Testis (tissue), 3 donors: ENCODE data around the gene MATK. TPM values are rescaled to one million over a fixed set of nuclear protein-coding genes. Genes with fewer than 3 reads are reported as not detected.

Source experiments
- DNase-seq: peaks from one replicate; pipeline ENCODE4 v3.0.0-alpha.2; 2019
- H3K27ac ChIP-seq, 2 donors: fragments of 200-600 bp; sonication (generic); one replicate each; pipeline ENCODE4 v1.5.1; 2019
- H3K27me3 ChIP-seq: fragments of 200-600 bp; sonication (generic); one replicate; pipeline ENCODE4 v1.5.1; 2019
- H3K36me3 ChIP-seq: fragments of 200-600 bp; sonication (generic); one replicate; pipeline ENCODE4 v1.5.1; 2017; ENCODE audit warnings: low read depth; ENCODE audit errors: missing control alignments
- H3K4me1 ChIP-seq: fragments of 200-600 bp; sonication (generic); one replicate; pipeline ENCODE4 v1.5.1; 2019
- H3K4me3 ChIP-seq, 2 donors: fragments of 200-600 bp; sonication (generic); one replicate each; pipeline ENCODE4 v1.5.1; 2017 to 2019
- H3K9me3 ChIP-seq: fragments of 200-600 bp; sonication (generic); one replicate; pipeline ENCODE4 v1.5.1; 2017
- POLR2A ChIP-seq: fragments of 450-650 bp; IDR thresholded peaks from one replicate; pipeline ENCODE4 v1.6.1; 2017; ENCODE audit warnings: antibody characterized with exemption, mild to moderate bottlenecking, moderate library complexity
- WGBS, 2 donors: methylation state at CpG; one replicate each; pipeline ENCODE4 v1.1.5; 2018; 5-methylcytosine and 5-hydroxymethylcytosine counted together
- intact Hi-C: fragments of 100-400 bp; cut with DNase I; formaldehyde crosslinking; loops from one replicate; pipeline ENCODE4 v1.15.1; 2023; ENCODE audit warnings: low total_unique reads
- polyA plus RNA-seq: library from polyadenylated mRNA; stranded (reverse); fragments of 350-450 nt; fragmentation: Illumina TruSeq; extraction: RNeasy Lipid Tissue Mini Kit (QIAGEN cat#74804); gene quantifications from one replicate; pipeline ENCODE4 v1.2.3, GENCODE V29; 2014; ENCODE audit warnings: low read depth, low replicate concordance; ENCODE audit not compliant: insufficient read depth
- total RNA-seq, 2 donors: library from RNA; depleted of rRNA; stranded (reverse); fragments of >200 nt; gene quantifications; one replicate each; pipeline ENCODE4 v1.2.3, GENCODE V29; 2016
- TF ChIP-seq, protein P1 (sequence below), 3 experiments: fragments of 450-650 bp in 2 of 3; fragments of 200-600 bp in 1 of 3; sonication (generic) in 1 of 3; IDR thresholded peaks; one replicate each; pipeline ENCODE4 v1.5.1; 2016 to 2019; ENCODE audit warnings: antibody characterized with exemption in 3 of 3, mild to moderate bottlenecking in 2 of 3, moderate library complexity in 1 of 3

MATK gene
- total and polyA plus RNA-seq, 3 donors from 2014 or later: 6.0 to 10.1 (median 10.1) TPM

DNA sequence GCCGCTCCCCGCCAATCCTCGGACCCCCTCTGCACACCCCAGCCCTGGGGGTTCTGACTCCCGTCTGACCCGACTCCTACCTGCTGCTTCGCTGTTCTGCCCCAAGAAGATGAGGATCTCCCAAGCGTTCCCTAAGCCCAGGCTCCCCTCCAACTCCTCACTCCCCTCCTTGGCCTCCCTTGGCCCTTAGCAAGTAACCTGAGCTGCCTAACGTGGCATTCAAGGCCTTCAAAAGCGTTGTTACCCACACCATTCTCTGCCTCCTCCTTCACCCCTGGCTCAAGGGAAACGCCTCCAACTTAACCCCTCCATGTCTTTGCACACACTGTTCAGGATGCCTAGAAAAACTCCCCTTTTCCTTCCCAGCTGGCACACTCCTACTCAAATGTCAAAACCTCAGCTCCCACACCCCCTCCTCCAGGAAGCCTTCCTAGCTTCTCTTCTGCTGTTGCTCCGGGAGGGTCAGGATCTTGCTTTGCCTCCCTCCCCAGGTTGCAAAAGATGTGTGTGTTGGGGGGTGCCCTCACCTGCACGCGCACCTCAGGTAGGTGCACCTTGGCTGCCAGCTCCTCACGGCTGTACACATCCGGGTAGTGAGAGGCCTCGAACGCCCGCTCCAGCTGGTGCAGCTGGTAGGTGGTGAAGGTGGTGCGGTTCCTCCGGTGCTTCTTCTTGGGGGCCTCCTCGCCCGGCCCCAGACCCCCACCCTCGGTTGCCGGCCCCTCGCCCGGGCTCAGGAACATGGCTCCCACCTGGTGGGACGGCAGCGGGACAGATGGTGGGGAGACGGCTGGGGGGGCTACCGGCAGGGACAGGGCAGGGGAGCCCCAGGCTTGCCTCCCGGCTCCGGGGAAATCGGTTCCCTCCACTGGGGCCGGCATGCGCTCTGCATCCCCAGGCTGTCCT is 14.9 kb downstream of the MATK start:
- Histone ChIP-seq H3K4me3 (no peak overlapping the region), H3K9me3 (no peaks in the 10 kb centered on the region), H3K36me3 (no peaks in the 10 kb centered on the region), H3K4me1 (peaks cover 4% of the 10 kb centered on the region), H3K27me3 (no peaks in the 10 kb centered on the region), H3K27ac (no peak overlapping the region)
- TF ChIP-seq, protein P1, sequence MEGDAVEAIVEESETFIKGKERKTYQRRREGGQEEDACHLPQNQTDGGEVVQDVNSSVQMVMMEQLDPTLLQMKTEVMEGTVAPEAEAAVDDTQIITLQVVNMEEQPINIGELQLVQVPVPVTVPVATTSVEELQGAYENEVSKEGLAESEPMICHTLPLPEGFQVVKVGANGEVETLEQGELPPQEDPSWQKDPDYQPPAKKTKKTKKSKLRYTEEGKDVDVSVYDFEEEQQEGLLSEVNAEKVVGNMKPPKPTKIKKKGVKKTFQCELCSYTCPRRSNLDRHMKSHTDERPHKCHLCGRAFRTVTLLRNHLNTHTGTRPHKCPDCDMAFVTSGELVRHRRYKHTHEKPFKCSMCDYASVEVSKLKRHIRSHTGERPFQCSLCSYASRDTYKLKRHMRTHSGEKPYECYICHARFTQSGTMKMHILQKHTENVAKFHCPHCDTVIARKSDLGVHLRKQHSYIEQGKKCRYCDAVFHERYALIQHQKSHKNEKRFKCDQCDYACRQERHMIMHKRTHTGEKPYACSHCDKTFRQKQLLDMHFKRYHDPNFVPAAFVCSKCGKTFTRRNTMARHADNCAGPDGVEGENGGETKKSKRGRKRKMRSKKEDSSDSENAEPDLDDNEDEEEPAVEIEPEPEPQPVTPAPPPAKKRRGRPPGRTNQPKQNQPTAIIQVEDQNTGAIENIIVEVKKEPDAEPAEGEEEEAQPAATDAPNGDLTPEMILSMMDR (IDR thresholded peaks at IDR 0.05): no peak
- no peak for TF ChIP-seq POLR2A
- intact Hi-C loops: no loop called here
- WGBS, 2 donors: 67 to 78% methylated on average over 22 to 34 of the region's 35 CpGs
- DNase-seq: no peak

DNA sequence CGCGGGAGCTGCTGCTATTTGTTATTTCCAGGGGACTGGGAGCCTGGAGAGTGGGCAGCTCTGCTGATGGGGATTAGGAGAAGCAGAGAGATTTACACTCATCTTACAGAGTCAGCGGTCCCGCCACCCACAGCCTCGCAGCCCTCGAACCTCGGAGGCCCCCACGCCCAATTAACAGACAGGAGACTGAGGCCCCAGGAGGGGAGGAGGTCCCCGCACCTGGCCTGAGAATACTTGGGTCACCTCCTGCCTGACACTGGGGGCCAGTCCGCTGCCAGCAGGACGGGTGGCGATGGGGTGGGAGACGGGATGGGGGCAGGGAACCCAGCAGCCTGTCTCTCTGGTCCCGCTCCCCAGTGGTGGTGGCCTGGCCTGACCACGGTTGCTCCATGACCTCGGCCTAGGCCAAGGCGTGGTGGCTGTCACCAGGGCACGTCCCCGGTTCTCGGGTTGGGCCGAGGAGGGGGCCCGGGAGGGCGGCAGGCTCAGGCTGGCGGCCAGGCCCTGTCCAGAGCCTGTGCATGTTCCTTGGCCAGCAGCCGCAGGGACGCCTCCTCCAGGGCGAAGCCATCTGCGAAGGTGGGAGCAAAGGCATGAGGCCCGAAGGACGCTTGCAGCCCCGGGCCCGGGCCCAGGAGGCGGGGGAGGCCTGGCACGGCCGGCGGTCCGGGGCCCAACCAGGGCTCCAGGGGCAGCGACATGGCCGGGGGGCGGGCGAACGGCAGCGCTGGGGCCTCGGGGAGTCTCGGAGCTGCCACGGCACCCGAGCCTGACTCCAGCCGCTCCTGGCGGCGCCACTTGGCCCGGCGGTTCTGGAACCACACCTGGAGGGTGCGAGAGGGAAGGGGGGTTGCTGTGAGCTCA is 15.8 kb downstream of the MATK start:
- no peak overlapping the region for H3K4me3 ChIP-seq

DNA sequence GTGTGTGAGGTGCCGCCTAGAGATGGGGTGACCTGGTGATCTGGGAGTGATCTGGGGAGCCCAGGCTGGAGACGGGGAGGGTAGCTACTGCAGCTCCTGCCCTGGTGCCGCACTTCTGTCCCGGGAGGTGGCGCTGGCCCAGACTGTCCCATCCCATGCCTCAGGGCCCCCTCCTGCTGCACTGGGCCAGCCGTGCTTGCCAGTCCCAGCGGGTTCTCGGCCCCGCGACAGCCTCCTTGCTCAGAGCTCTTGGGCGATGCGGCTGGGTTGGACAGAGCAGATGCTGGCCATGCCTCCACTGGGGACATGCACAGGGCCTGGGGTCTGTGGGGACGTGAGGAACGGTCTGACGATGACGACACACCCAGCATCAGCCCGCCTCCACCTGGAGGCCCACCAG is 16.7 kb downstream of the MATK start:
- peaks cover 4% of the 10 kb centered on the region for H3K4me1 ChIP-seq
- H3K36me3 ChIP-seq: no peaks in the 10 kb centered on the region
- DNase-seq: no peak
- TF ChIP-seq, protein P1 (IDR thresholded peaks at IDR 0.05): no peak
- no peak for TF ChIP-seq POLR2A
- WGBS, 2 donors: 85 to 88% methylated on average over 15 to 17 of the region's 17 CpGs
- H3K27me3 ChIP-seq: no peaks in the 10 kb centered on the region
- no peak overlapping the region for H3K4me3 ChIP-seq
- intact Hi-C loops: no loop called here
- no peak overlapping the region for H3K27ac ChIP-seq
- H3K9me3 ChIP-seq: no peaks in the 10 kb centered on the region

More for the DNA sequence above, 15.8 kb downstream of the MATK start:
- 67 to 82% methylated on average over 12 to 38 of the region's 53 CpGs for WGBS, 2 donors
- DNase-seq: no peak
- Histone ChIP-seq H3K27ac (no peak overlapping the region), H3K27me3 (no peaks in the 10 kb centered on the region), H3K36me3 (no peaks in the 10 kb centered on the region), H3K4me1 (peaks cover 4% of the 10 kb centered on the region), H3K9me3 (no peaks in the 10 kb centered on the region)
- intact Hi-C loops: no loop called here
- TF ChIP-seq POLR2A: no peak
- TF ChIP-seq, protein P1 (IDR thresholded peaks at IDR 0.05): no peak

DNA sequence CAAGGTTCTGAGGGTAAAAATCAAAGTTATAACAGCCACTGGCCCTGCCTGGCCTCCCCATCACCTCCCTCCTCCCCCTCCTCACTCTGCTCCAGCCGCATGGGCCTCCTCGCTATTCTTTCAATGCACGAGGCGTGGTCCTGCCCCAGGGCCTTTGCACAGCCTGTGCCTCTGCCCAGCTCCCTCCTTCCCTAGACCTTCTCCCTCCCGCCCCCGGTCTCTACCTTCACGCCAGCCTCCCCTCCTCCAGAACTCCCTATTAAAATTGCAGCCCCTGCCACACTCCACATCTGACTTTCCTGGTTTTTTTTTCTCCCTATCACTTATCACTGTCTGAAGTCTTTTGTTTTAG is 17.5 kb downstream of the MATK start:
- no peaks in the 10 kb centered on the region for H3K9me3 ChIP-seq
- TF ChIP-seq, protein P1 (IDR thresholded peaks at IDR 0.05): no peak
- no peak for TF ChIP-seq POLR2A
- WGBS, 2 donors: 90 to 98% methylated on average over 7 of the region's 7 CpGs
- H3K4me3 ChIP-seq: no peak overlapping the region
- no peak overlapping the region for H3K27ac ChIP-seq
- peaks cover 4% of the 10 kb centered on the region for H3K4me1 ChIP-seq
- DNase-seq: no peak
- intact Hi-C loops: no loop called here
- H3K27me3 ChIP-seq: no peaks in the 10 kb centered on the region
- H3K36me3 ChIP-seq: no peaks in the 10 kb centered on the region
